H9 (cell line): ENCODE results near the gene SEMA6A. TPM values are rescaled to one million over a fixed set of nuclear protein-coding genes. Genes with fewer than 3 reads are reported as not detected.

Experiments used
- DNase-seq: peaks from one replicate; pipeline ENCODE4 v3.0.0-alpha.2; 2017
- H2AFZ ChIP-seq: one replicate; pipeline ENCODE4 v1.6.1; 2013; ENCODE audit warnings: mild to moderate bottlenecking, low read length, control low read depth, moderate library complexity
- H2AK5ac ChIP-seq: 2 replicates; pipeline ENCODE4 v1.6.1; 2013; ENCODE audit warnings: low read length, control low read depth, mixed read lengths; ENCODE audit not compliant: insufficient read length
- H2BK120ac ChIP-seq: one replicate; pipeline ENCODE4 v1.6.1; 2013; ENCODE audit warnings: low read depth, mild to moderate bottlenecking, low read length, control low read depth, inconsistent platforms; ENCODE audit not compliant: poor library complexity, severe bottlenecking
- H2BK12ac ChIP-seq: 2 replicates; pipeline ENCODE4 v1.6.1; 2013; ENCODE audit warnings: low read length, control low read depth, mixed read lengths, low read depth; ENCODE audit not compliant: insufficient read length
- H2BK15ac ChIP-seq: 2 replicates; pipeline ENCODE4 v1.6.1; 2013; ENCODE audit warnings: low read depth, low read length, control low read depth
- H2BK20ac ChIP-seq: one replicate; pipeline ENCODE4 v1.6.1; 2013; ENCODE audit warnings: low read depth, mild to moderate bottlenecking, low read length, control low read depth, inconsistent platforms; ENCODE audit not compliant: poor library complexity, severe bottlenecking
- H2BK5ac ChIP-seq: 2 replicates; pipeline ENCODE4 v1.6.1; 2013; ENCODE audit warnings: low read length, control low read depth, mixed read lengths; ENCODE audit not compliant: insufficient read length
- H3K14ac ChIP-seq: 2 replicates; pipeline ENCODE4 v1.6.1; 2013; ENCODE audit warnings: low read length, control low read depth; ENCODE audit not compliant: insufficient read depth
- H3K18ac ChIP-seq: 2 replicates; pipeline ENCODE4 v1.6.1; 2013; ENCODE audit warnings: low read depth, mild to moderate bottlenecking, mixed read lengths, low read length, control low read depth; ENCODE audit not compliant: insufficient read length
- H3K23ac ChIP-seq: 2 replicates; pipeline ENCODE4 v1.6.1; 2013; ENCODE audit warnings: low read length, control low read depth, mixed read lengths, low read depth; ENCODE audit not compliant: insufficient read length
- H3K23me2 ChIP-seq: 2 replicates; pipeline ENCODE4 v1.6.1; 2013; ENCODE audit warnings: low read depth, mild to moderate bottlenecking, mixed read lengths, low read length, control low read depth; ENCODE audit not compliant: insufficient read length, poor library complexity, severe bottlenecking
- H3K27ac ChIP-seq: 2 replicates; pipeline ENCODE4 v1.5.1; 2013; ENCODE audit warnings: low read length, control low read depth, mixed read lengths, low read depth; ENCODE audit not compliant: insufficient read length
- H3K27me3 ChIP-seq: 2 replicates; pipeline ENCODE4 v1.6.1; 2013; ENCODE audit warnings: low read length, control low read depth, inconsistent platforms; ENCODE audit not compliant: insufficient read depth
- H3K4ac ChIP-seq: 2 replicates; pipeline ENCODE4 v1.6.1; 2013; ENCODE audit warnings: low read depth, mild to moderate bottlenecking, control low read depth, inconsistent platforms, low read length, moderate library complexity
- H3K4me1 ChIP-seq: 2 replicates; pipeline ENCODE4 v1.6.1; 2013; ENCODE audit warnings: low read length, control low read depth, inconsistent platforms; ENCODE audit not compliant: insufficient read depth
- H3K4me2 ChIP-seq: 2 replicates; pipeline ENCODE4 v1.6.1; 2013; ENCODE audit warnings: low read length, control low read depth, mixed read lengths; ENCODE audit not compliant: insufficient read length, insufficient read depth
- H3K56ac ChIP-seq: 2 replicates; pipeline ENCODE4 v1.6.1; 2013; ENCODE audit warnings: low read depth, mild to moderate bottlenecking, mixed read lengths, low read length, control low read depth; ENCODE audit not compliant: insufficient read length
- H3K79me1 ChIP-seq: 2 replicates; pipeline ENCODE4 v1.6.1; 2013; ENCODE audit warnings: low read depth, mild to moderate bottlenecking, moderate library complexity, low read length, control low read depth, inconsistent platforms; ENCODE audit not compliant: insufficient read depth, poor library complexity, severe bottlenecking
- H3K79me2 ChIP-seq: 2 replicates; pipeline ENCODE4 v1.6.1; 2013; ENCODE audit warnings: low read length, control low read depth, inconsistent platforms; ENCODE audit not compliant: insufficient read depth
- H3K9ac ChIP-seq: 2 replicates; pipeline ENCODE4 v1.6.1; 2013; ENCODE audit warnings: low read length, control low read depth, mixed read lengths; ENCODE audit not compliant: insufficient read length; ENCODE audit errors: extremely low read depth
- H3K9me3 ChIP-seq: one replicate; pipeline ENCODE4 v1.6.1; 2013; ENCODE audit warnings: low read depth, low read length, inconsistent platforms; ENCODE audit not compliant: control insufficient read depth
- H3T11ph ChIP-seq: one replicate; pipeline ENCODE4 v1.6.1; 2013; ENCODE audit warnings: mild to moderate bottlenecking, low read length, control low read depth, inconsistent platforms
- H4K20me1 ChIP-seq: one replicate; pipeline ENCODE4 v1.6.1; 2013; ENCODE audit not compliant: control insufficient read depth, insufficient read length, insufficient read depth
- H4K5ac ChIP-seq: 2 replicates; pipeline ENCODE4 v1.6.1; 2013; ENCODE audit warnings: low read depth, mild to moderate bottlenecking, mixed read lengths, low read length, control low read depth; ENCODE audit not compliant: insufficient read length
- H4K8ac ChIP-seq: replicated peaks from 2 replicates; pipeline ENCODE4 v1.6.1; 2013; ENCODE audit warnings: low read length, control low read depth, mixed read lengths, low read depth; ENCODE audit not compliant: insufficient read length
- H4K91ac ChIP-seq: 2 replicates; pipeline ENCODE4 v1.6.1; 2013; ENCODE audit warnings: low read depth, mild to moderate bottlenecking, moderate library complexity, mixed read lengths, low read length, control low read depth; ENCODE audit not compliant: insufficient read length
- H3K27ac Mint-ChIP-seq, 3 experiments: 2 replicates in 2 of 3; 3 replicates in 1 of 3; pipeline ENCODE4 v1.8.0; 2020 to 2021; ENCODE audit warnings: mixed read lengths in 3 of 3, mild to moderate bottlenecking in 1 of 3, moderate library complexity in 1 of 3
- H3K27me3 Mint-ChIP-seq: 2 replicates; pipeline ENCODE4 v1.8.0; 2021; ENCODE audit warnings: low read depth, mild to moderate bottlenecking, moderate library complexity, mixed read lengths
- H3K36me3 Mint-ChIP-seq, 3 experiments: 2 replicates in 2 of 3; 3 replicates in 1 of 3; pipeline ENCODE4 v1.8.0; 2020 to 2021; ENCODE audit warnings: low read depth in 3 of 3, mixed read lengths in 3 of 3; ENCODE audit not compliant: insufficient read depth in 1 of 3
- H3K4me1 Mint-ChIP-seq, 2 experiments: 2 replicates each; pipeline ENCODE4 v1.8.0; 2020; ENCODE audit warnings: mixed read lengths in 2 of 2
- H3K4me3 Mint-ChIP-seq, 2 experiments: 2 replicates in 1 of 2; 3 replicates in 1 of 2; pipeline ENCODE4 v1.8.0; 2020 to 2021; ENCODE audit warnings: mild to moderate bottlenecking in 2 of 2, mixed read lengths in 2 of 2, moderate library complexity in 1 of 2
- H3K9me3 Mint-ChIP-seq, 2 experiments: 2 replicates in 1 of 2; 3 replicates in 1 of 2; pipeline ENCODE4 v1.8.0; 2020; ENCODE audit warnings: mild to moderate bottlenecking in 2 of 2, mixed read lengths in 2 of 2, moderate library complexity in 1 of 2
- WGBS: extraction: QIAGEN DNeasy Blood & Tissue Kit; methylation state at CpG from one replicate; pipeline ENCODE4 v1.1.7; 2013; ENCODE audit warnings: missing lambda C conversion rate, low lambda C conversion rate, mixed read lengths; ENCODE audit not compliant: insufficient read length; ENCODE audit errors: extremely low coverage; 5-methylcytosine and 5-hydroxymethylcytosine counted together
- total RNA-seq: library from RNA; stranded (reverse); gene quantifications from 2 replicates; pipeline ENCODE4 v1.2.1, GENCODE V29; 2021
- TF ChIP-seq, protein P1 (sequence below): fragments of 200-600 bp; sonication (generic); conservative IDR thresholded peaks from 3 replicates; pipeline ENCODE4 v1.8.0; 2021; ENCODE audit warnings: antibody characterized with exemption, mild to moderate bottlenecking

SEMA6A gene
- total RNA-seq, 1 experiment from 2014 or later, result 354 TPM

DNA sequence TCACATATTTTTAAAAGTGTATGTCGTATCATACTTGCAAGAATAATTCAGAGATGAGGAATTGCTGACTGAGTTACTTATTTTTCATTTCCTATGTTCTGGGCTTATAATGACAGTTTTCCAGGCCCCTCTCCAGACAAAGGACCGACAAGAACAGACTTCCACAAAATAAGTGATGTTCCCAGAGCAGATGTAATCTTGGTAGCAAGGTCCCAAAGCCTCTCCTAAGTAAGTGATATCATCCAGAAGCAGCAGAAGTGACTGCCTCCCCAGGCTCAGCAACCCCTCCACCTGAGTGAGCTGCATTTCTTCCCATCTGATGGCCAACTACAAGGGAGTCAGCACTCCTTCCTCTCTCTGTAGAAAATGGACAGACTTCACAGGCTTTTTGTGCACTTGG lies 57.1 kb downstream of the SEMA6A start:
- H3K9me3 Mint-ChIP-seq, result no peaks in the 10 kb centered on the region
- Histone ChIP-seq H3K23me2 (no peaks in the 10 kb centered on the region), H3K4ac (no peak overlapping the region), H3K27me3 (no peaks in the 10 kb centered on the region), H2BK5ac (no peak overlapping the region), H4K20me1 (peaks cover 3% of the 10 kb centered on the region), H3K9me3 (no peaks in the 10 kb centered on the region), H3K79me1 (peaks cover 2% of the 10 kb centered on the region), H2BK120ac (no peak overlapping the region), H3K14ac (no peak overlapping the region), H4K8ac (no peak overlapping the region), H2BK12ac (no peak overlapping the region), H3K79me2 (peaks cover 97% of the 10 kb centered on the region), H2AFZ (no peak overlapping the region), H3K27ac (no peak overlapping the region), H4K5ac (no peak overlapping the region), H3K18ac (no peak overlapping the region), H2BK20ac (no peak overlapping the region), H2BK15ac (no peak overlapping the region), H3T11ph (no peak overlapping the region), H3K4me2 (no peak overlapping the region), H3K9ac (no peak overlapping the region), H3K23ac (no peak overlapping the region), H4K91ac (no peak overlapping the region), H3K4me1 (peaks cover 14% of the 10 kb centered on the region), H3K56ac (no peak overlapping the region), H2AK5ac (no peak overlapping the region)
- no peaks in the 10 kb centered on the region; the same call in 1 of the 2 replicates for H3K27me3 Mint-ChIP-seq
- H3K27ac Mint-ChIP-seq, result peak overlapping the region in 1 of 3 experiments; percentile 95; a peak in 2 of 7 replicates
- DNase-seq, result no peak
- peaks cover 9 to 28% (median 19%) of the 10 kb centered on the region in 3 experiments; a peak in 6 of 7 replicates for H3K36me3 Mint-ChIP-seq
- TF ChIP-seq, protein P1, sequence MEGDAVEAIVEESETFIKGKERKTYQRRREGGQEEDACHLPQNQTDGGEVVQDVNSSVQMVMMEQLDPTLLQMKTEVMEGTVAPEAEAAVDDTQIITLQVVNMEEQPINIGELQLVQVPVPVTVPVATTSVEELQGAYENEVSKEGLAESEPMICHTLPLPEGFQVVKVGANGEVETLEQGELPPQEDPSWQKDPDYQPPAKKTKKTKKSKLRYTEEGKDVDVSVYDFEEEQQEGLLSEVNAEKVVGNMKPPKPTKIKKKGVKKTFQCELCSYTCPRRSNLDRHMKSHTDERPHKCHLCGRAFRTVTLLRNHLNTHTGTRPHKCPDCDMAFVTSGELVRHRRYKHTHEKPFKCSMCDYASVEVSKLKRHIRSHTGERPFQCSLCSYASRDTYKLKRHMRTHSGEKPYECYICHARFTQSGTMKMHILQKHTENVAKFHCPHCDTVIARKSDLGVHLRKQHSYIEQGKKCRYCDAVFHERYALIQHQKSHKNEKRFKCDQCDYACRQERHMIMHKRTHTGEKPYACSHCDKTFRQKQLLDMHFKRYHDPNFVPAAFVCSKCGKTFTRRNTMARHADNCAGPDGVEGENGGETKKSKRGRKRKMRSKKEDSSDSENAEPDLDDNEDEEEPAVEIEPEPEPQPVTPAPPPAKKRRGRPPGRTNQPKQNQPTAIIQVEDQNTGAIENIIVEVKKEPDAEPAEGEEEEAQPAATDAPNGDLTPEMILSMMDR, result no peak
- H3K4me3 Mint-ChIP-seq, result no peak overlapping the region
- no CpG with 5 or more reads among the region's 2 CpGs for WGBS
- peaks cover 52 to 78% of the 10 kb centered on the region in 2 experiments for H3K4me1 Mint-ChIP-seq
